Stimulated activated CD4-positive, alpha-beta T cell treated with anti-CD3 and anti-CD28 coated beads, Interleukin-4, amount 100 ng/mL, for 1 hour (primary cell): ENCODE data around the gene NRIP1.
"Not testable (repeated sequence)": the region's sequence is repeated elsewhere in the genome, so short reads cannot be mapped to it uniquely, and the experiment has no call there.

Experiments used
- DNase-seq: peaks from one replicate; pipeline ENCODE4 v3.0.0-alpha.2; 2020

Gene NRIP1

DNA sequence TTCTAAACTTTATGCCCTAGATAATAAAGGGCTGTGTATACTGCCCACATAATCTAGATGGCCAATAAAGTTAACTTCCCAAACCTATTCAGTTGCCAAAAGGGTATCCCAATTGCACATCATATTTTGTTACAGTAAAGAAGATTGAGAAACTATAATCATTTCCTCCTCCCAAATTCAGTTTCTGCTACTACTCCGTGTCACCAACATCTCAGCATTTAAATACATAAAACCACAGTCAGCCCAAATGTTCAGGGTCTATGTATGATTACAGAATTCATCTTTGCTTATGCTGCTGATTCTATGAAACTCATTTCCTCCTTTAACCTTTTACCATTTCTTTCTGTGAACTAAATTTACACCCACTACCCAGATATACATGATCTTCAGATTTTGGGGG is 28.6 kb downstream of the NRIP1 start:
- no peak for DNase-seq

DNA sequence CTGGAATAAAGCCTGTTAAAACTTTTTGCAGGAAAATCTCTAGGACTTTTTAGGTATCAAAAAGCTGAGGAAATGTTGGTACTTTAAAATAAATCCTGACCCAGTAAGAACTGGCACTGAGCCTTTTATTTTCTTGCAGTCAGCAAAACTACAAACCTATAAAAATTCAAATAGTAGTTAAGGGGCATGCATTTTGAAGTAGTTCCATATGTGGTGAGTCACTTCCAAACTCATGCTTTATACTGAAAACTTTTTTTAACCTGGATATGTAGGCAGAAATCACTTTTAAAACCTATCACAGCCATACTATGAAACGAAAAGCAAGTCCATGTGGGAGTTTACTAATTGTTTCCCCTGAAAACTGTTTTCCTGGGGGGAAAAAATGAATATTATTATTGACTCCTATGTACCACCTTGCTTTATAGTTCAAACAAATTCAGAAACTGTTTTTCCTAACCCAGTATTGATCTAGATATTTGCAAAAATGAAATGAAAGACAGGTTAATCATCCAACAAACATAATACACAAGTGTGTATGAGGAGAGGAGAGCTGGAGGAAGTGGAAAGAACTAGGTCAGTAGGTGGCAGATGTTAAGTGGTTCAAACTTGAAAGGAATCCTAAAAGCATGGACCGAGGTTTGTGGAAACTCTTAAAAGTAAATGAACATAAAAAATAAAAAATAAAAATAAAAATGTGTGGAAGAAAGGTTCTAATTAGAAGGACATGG is 30.5 kb downstream of the NRIP1 start:
- DNase-seq, result no peak

DNA sequence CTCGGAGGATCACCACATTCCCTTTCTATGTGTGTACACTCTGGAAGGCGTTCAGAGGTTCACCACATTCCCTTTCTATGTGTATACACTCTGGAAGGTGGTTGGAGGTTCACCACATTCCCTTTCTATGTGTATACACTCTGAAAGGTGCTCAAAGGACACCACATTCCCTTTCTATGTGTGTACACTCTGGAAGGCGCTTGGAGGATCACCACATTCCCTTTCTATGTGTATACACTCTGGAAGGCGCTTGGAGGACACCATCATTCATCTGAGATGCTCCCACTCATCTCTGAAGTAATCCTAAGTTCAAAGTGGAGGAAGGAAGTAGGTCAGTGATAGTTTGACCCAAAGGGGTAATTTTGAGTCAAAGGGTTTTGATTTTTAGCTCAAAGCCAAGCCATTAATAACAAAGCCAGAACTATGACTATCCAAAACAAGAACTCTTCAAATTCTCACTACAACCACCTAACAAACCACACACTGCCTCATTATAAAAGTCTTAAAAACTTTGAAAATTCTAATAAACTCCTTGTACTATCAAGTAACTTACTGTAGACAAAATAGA is 32.9 kb downstream of the NRIP1 start:
- DNase-seq, result no peak

- not testable (repeated sequence) for DNase-seq
Observed at GRCh38 chr21:15031362-15031761, 33.4 kb downstream of the NRIP1 start.

GRCh38 chr21:15030861-15031260 is 33.9 kb downstream of the NRIP1 start:
- DNase-seq, result not testable (repeated sequence)

DNA sequence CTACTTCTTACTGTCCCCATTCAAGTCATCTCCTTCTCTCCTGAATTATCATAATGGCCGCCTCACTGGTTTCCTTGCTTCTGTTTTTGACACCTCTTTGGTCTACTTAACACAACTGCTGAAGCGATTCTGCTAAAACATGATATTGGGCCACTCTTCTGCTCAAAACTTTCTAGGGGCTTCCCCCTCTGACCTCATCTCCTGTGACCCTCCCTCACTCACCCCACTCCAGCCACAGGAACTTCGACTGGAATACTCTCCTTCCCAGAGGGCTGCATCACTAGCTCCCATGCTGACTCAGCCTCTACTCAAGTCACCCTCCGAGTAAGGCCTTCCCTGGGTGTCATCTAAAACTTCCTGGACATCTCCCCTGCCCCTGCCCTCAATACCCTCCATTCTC is 35.7 kb downstream of the NRIP1 start:
- no peak for DNase-seq

GRCh38 chr21:15028186-15028585 is 36.6 kb downstream of the NRIP1 start:
- no peak for DNase-seq

DNA sequence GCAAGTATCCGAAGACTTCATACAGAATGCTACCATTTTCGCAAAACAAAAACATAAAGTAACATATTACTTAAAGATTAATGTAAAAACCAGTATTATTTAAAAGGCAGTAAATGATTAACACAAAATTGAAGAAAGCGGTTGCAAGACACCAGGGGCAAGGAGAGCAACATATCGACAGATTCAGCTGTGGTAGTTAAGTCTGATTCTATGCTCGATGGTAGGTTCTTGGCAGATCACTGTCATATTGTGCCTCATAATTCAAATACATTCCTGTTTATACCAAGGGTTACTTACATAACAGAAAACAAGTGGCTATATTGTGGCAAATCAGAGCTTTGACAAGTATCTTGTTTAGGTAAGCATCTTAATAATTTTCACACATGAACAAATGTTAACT is 37.7 kb downstream of the NRIP1 start:
- no peak for DNase-seq

- no peak for DNase-seq
Observed at GRCh38 chr21:15026370-15026769, 38.4 kb downstream of the NRIP1 start.

GRCh38 chr21:15023776-15024175 is 41.0 kb downstream of the NRIP1 start:
- no peak for DNase-seq

- DNase-seq, result no peak
Observed at GRCh38 chr21:15022608-15023261, 42.1 kb downstream of the NRIP1 start.

GRCh38 chr21:15020797-15021196 is 44.0 kb downstream of the NRIP1 start:
- no peak for DNase-seq

DNA sequence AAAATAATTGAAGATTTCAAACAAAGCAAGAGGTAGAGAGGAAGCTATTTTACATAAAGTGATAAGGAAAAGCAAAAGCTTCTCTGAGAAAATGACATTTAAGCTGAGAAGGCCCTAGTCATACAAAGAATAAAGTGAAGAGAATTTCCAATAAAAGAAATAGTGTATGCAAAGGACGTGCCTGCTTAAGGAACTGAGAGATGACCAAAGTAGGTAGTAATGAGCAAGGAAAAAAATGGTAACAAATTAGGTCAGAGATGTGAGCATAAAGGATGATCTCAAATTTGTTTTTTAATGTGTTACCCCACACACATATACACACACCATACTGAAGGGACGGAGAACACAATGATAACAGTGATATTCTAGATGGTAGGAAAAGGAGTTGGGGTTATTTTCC is 46.4 kb downstream of the NRIP1 start:
- DNase-seq, result no peak

GRCh38 chr21:15015622-15016471 is 49.0 kb downstream of the NRIP1 start:
- DNase-seq, result no peak

GRCh38 chr21:15014221-15014620 is 50.6 kb downstream of the NRIP1 start:
- DNase-seq, result no peak

DNA sequence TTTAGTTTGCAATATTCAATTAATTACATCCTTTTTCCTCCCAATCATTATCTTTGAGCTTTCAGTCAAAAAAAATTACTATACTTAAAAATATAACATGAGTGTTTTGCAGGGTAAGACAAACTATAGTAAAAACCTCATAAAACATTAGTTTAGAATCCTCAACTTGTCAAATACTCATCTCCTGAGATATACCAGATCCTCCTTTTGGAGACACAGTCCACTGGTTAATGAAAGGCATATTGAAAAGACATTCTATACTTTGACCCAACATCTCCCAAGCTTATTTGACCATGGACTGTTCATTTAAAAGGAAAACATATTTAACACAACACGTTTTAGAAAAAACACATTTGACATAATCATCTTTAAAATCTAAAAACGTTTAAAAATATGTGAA is 52.8 kb downstream of the NRIP1 start:
- DNase-seq, result no peak

- DNase-seq, result no peak
Observed at GRCh38 chr21:15010645-15011044, 54.2 kb downstream of the NRIP1 start.

DNA sequence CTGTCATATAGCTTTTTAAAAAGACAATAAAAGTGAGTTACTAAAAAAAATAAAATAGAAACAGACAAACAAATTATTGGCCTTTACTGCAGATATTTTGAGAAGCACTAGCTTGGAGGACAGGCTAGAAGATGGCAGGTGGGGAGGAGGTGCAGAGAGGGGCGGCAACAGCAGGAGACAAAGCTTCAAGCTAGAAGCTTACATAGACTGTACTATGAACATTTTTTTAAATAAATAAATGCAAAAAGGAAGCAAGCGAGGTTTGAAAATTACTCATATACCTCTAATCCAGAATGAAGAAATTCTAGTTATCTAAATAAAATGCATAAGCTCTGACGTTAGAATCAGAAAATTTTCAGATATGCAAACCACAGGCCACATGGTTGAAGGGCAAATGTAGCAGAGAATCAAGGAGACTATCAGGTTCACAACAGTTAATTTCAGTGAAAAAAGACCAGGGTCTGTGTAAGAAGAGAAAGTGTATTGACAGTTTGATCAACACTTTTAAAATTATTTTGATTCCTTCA is 54.9 kb downstream of the NRIP1 start:
- no peak for DNase-seq

- DNase-seq, result no peak
Observed at GRCh38 chr21:15007716-15008296, 57.0 kb downstream of the NRIP1 start.

DNA sequence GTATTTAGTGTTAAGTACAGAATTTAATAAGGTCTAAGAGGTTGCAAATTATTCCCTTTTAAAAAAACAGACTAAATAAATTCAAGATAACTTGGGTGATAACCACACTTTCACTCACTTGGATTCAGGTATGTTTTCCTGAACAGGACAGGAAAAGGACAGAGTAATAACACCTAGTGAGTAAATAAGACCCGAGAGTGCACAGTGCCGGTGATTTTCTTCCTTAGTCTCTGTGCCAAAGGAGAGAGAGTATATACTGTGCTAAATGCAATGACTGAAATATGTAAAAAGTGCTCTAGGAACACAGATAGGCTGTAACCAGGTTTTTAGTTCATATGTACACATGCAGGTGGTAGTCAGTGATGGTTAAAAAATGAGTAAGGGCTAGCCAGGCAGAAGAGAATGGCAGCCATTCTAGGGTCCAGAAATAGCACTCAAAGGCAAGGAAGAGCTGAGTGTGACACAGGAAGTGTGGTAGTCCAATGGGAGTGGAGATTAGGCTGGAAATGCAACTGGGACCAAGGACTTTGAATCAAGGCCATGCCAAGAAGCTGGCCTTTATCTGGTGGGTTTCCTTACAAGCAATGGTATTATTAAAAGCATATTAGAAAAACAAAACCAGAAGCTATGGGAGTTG is 58.1 kb downstream of the NRIP1 start:
- DNase-seq, result no peak

DNA sequence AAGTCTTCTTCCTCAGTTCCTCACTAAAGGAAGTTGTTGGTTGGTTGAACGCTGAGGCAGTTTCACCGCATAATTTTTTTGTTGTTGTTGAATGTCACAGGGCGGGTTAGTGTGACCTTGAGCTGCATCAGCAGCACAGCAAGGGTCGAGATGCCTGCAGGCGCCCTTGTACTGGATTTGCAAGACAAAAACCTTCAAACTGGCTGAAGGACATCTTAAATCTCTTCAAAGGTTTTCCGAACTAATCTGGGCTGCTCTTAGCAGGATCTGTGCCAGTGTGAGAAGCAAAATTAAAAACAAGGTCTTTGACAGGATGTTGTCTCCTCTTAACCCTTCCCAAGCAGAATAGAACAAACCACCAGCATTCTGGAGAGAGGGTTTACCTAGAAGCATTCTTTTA is 59.4 kb downstream of the NRIP1 start:
- no peak for DNase-seq

- DNase-seq, result no peak
Observed at GRCh38 chr21:15004721-15005370, 60.0 kb downstream of the NRIP1 start.
